HG03558 (cell line): ENCODE measurements around the gene TMPRSS4.

Experiments used
- ATAC-seq: cut with Tn5 transposase; IDR thresholded peaks from one replicate; pipeline ENCODE4 v1.9.1; 2021; ENCODE audit warnings: moderate number of reproducible peaks; ENCODE audit not compliant: unreplicated experiment; ENCODE audit errors: extremely low read depth

The TMPRSS4 gene

DNA sequence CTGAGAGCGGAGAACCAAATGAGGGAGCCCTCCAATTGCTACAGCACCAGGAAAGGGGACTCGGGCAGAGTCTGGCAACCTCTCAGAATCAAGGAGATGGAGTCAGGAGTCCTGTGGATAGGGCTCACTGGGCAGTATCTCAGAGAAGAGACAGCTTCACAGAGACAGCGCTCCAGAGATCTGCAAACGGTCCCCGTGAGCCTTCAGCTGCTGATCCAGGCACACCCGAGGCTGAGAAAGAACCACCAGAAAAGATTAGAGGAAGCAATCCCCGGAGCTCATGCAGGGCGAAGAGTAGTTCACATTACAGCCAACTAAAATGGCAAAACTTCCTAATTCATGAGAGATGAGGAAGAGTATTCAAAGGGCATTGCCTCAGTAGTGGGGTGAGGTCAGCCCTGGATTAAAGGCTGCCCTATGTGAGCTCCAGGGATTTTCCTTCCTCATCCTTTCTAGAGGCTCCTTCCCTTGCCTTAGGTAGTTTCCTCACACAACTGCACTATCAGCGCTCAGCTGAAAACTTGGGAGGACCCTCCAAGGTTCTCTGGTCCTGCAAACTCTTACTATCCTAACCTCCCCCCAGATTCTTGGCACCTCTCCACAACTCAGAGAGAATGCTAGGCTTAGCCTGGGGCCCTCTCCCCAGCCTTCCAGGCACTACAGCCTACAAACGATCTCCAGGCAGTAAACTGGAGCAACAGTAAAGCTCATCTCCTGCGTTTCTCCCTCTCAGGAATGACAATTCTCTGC, 52.0 kb downstream of the TMPRSS4 start:
- ATAC-seq, result no peak

DNA sequence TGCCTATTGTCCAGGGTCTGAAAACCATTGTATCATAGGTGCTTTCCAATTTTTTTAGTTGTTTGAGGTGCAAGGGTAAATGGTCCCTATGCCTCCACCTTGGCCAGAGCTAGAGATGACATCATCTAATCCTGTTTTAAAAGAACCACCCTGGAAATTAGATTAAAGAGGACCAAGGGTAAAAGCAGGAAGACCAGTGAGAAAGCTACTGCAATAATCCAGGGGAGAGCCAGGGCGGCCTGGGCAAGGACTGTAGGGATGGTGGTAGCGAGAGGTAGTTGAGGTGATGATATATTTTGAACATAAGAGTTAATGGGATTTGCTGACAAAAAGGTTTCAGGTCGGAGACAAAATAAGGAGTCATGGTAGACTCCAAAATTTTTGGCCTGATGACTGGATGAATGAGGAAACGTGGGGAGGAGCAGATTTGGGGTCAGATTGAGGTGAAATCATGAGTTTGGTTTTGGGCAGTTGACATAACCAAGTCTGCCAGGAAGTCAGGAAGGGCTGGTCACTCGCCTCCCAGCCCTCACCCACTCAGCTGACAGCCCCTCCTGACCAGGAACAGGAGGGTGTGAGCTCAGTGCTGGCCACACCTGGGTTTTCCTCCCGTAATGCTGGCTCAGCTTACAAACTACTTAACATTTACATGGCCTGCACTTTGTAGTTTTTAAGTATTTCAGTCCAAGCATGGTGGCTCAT, 52.7 kb downstream of the TMPRSS4 start:
- no peak for ATAC-seq

DNA sequence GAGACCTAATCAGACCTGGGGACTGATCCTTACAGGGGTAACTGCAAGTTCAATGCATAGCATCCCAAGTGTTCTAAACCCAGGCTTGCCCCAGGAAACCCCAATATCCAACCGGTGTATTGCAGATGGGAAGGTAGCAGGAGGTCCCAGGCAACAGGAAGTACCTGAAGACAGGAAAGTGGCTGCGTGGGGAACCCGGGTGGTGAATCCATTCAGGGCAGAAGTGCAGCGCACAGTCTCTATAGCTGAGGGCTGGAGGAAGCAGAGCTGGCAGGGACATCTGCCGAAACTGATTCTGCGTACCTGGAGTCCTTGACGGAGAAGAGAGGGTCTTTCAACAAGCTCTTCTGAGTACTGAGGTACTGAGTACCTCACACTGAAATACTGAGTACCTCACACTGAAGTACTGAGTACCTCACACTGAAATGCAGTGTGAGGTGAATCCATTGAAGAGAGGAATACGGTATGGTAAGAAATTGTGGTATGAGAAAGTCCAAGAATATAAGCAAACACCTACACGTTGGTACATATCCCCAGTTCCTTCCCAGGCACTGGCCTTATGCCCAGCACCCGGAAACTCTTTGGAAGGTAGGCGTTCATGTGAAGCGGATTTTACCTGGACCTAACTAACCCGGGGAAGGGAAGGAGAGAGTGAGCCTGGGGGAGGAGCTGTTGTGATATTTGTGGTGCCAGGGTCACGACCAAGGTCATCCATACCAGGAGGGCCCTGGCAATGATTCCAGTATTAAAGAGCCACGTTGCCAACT, 55.7 kb downstream of the TMPRSS4 start:
- no peak for ATAC-seq

DNA sequence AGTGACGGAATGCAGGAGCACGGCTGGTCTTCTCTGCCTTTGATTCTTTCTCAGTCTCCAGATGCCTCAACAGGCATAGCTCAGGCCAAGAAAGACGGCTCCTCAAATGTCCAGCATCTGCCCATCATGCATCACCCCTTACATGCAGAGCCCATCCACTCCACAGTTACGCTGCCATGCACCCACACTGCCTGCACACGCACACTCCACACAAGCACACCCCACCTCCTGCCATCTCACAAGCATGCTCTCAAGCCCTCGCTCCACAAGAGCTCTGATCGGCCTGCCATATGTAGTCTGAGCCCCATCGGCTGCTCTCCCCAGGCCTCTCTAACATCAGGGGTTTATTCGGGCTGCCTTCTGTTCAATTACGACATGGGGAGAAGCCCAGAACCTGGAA, 56.9 kb downstream of the TMPRSS4 start:
- no peak for ATAC-seq

DNA sequence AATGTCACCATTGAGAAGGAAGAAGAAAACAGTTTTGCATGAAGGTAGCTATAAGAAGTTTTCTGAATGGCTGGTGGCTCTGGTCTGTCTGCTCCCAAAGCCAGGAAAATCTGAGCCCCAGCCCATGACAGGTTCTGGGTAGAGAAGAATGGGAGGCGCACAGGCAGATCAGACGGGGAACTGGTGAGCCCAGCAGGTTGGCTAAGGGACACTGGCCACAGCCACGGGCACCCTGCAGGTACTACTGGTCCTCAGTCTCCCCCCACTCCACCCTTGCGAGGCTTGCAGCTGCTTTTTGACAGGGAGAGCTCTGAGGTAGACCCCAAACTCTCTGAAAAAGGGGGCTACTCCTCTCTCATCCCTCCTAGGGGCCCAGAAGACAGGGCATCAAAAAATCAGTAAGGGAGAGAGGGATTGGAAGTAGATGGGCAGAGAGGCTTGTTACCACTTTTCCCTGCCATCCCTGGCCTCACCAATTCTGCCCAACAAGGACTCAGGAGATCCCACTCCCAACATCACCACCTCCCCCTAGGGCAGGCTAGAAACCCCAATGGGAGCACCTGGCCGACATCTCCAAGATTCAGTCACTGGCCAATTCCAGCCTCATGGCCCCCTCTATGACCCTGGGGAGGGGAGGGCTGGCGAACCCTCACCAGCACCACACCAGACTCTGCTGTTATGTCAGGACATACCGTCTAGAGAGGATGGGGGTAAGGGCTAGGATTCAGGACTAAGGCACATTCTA, 58.3 kb downstream of the TMPRSS4 start:
- ATAC-seq, result no peak

DNA sequence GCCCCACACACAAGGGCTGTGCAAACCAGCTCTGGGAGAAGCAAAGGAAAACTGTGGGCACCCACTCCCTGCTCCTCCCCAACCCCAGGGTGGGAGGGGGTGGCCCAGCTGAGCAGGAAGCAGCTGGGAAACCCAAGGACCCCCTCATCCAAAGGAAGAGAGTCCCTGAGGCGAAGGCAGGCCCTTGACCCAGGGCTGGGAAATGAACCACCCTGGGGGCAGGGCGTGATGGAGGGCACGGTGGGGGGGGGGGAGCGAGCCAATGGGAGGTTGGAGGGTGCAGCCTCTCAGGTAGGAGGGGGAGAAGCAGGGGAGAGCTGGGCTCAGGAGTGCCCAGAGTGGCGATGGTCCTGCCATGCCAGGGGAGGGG, 58.9 kb downstream of the TMPRSS4 start:
- ATAC-seq, result no peak

DNA sequence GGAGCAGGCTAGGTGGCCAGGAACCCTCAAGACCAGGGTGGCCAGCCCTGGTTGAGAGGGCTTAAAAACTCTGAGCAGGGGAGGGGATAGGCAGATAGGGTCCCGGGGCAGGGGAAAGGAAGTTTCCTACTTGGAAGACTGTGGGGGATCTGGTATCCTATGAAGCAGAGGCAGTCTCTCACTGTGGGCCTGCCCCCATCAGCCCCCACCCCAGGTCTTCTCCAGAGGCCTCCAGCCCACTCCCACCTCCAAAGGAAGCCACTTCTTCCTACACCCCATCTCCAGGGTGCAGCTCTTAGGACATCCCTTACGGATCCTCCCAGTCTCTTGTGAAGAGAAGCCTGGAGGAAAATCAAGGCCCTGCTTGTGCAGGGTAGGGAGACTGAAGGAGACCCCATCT, 59.5 kb downstream of the TMPRSS4 start:
- ATAC-seq, result no peak

DNA sequence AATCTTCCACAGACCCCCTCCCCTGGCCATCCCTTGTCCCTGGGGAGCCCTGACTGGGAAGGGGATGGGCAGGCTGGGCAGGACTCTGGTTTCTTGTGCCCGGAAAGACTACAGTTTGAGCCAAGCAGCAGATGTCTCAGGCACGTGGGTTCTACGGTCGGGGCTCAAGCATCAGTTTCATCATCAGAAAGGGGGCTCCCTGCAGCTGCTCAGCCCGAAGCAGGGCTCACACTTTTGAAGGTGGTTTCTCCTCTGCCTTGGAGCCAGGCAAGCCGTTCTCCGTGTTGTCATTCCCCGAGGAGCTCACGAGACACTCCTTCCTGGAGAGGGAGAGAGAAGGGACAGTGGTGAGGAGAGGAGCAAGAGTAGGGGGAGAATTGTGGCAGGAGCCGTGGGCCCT, 59.9 kb downstream of the TMPRSS4 start:
- ATAC-seq, result no peak

DNA sequence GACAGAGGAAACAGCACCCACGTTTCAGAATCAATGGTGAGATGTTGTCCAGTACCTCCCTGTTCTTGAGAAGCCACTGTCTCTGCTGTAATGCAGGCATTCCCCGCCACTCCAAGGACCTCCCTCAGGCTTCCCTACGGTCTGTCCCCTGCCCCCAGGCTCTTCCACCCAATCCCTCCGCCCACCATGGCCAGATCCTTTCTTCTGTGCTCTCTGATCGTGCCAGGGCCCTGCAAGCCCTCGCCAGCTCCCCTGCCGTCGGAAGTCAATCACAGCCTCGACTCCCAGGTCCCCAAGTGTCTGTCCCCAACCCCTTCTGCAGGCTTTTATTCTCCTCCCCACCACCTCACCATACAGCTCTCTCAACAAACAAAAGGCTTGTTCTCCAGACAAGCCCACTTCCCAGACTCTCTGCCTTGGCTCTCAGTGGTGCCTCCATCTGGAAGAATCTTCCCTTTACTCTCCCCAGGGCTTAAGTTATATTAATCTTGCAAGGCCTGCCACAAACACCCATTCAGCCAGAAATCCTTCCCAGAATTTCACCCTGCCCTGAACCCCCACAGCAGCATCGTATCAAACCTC, 62.1 kb downstream of the TMPRSS4 start:
- ATAC-seq, result no peak

DNA sequence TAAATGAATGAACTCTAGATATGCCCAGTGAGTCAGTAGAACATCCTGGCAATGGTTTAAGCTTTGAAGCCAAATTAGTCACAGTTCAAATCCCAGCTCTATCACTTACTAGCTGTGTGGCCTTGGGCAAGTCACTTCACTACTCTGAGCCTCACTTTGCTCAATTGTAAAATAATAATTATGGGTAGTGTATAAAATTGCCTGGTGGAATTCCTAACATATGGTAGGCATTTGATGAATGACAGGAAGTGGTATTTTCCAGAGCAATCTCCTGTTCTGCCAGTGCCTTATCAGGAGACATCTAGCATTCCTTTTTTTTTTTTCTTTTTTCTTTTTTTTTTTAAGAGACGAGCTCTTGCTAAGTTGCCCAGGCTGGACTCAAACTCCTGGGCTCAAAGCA, 62.7 kb downstream of the TMPRSS4 start:
- no peak for ATAC-seq

DNA sequence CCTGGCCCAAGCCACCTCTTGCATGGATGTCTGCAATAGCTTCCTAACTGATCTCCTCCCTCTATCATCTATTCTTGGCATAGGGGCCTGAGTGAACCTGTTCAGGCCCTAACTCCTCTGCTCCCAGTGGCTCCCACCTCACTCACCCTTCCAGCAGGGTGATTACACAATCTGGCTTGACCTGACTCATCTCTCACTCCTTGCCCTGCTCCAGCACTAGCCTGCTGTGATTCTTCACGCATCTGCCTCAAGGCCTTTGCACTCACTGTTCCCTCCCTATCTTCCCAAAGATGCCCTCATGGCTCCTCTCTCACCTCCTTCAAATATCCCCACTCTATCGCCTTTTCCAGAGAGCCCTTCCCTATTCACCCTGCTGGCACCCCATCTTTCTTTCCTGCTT, 65.2 kb downstream of the TMPRSS4 start:
- no peak for ATAC-seq

DNA sequence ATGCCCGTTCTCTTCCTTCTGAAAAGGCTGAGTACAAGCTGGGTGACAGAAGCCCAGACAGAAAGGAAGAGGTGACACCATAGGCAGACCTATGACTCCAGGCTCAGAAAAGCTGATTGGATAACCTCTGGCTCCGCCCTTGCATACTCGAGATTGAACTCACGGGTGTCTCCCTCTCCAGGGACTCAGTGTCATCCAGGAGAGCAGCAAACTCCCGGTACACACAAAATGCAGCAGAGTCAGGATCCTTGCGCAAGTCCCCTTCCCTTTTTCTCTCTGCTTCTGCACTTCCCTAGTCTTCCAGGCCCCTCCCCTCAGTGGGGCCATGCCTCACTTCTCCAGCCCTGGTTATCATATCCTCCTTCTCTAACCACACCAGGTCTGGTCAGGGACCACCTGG, 65.9 kb downstream of the TMPRSS4 start:
- ATAC-seq, result no peak

DNA sequence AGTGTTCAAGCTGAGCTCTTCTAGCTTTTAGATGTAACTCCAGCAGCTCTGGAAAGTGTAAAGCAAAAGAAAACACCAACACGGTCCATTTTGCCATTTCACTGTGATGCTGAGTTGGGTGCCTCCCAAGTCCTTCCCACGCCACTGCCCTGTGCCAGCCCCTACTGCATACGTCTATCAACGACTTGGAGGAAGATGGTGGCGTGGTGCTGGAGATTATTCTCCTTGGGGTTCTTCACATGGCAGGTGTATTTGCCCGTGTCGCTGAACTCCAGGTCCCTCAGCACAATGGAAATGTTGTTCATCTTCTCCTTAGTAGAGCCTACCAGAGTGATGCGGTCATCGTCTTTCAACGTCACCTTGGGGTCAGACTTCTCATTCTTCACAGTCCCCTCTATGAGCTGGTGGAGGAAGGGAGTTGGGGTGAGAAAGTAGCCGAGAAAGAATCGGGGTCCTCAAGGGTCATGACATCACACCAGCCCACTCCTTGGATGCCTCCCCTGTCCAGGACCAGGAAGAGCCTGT, 66.8 kb downstream of the TMPRSS4 start:
- no peak for ATAC-seq

DNA sequence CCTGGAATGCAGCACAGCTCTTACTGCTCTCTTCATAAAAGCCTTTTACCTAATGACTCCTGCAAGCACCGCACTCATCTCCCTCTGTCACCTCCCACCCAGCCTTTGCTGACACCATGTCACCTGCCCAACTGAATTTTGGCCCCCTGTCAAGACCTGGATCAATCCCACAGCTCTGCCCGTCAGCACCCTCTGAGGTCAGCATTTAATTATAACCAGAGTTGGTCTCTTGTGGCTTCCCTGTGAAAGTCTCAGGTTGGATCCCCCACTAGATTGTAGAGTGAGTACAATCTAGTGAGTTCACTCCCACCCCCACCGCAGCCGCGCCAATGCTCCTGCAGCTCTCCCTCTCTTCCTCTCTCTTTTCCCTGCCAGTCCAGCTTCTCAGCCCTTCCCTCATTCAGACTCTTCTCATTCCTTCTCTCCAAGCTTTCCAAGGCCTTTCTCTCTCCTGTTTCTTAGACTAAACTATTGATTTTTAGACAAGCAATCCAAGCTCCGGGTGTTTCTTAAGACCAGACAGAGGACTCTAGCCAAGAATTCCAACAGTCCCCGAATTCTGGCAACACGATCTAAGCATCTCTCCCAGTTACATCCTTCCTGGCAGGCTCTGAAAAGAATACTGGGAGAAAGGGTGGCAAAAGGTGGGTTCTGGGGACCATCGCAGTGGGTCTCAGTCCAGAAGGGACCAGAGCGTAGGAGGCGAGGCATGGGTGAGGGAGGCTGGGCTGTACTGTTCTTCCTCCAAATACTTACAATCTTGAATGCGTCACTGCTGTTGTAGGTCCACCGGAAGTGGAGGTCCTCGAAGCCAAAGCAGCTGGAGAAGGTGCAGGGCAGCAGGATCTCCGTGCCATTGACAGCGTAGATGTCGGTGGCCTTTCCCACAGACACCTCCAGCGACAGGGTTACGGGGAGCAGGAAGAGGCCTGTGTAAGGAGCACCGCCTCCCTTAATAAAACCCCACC, 67.7 kb downstream of the TMPRSS4 start:
- ATAC-seq, result no peak

DNA sequence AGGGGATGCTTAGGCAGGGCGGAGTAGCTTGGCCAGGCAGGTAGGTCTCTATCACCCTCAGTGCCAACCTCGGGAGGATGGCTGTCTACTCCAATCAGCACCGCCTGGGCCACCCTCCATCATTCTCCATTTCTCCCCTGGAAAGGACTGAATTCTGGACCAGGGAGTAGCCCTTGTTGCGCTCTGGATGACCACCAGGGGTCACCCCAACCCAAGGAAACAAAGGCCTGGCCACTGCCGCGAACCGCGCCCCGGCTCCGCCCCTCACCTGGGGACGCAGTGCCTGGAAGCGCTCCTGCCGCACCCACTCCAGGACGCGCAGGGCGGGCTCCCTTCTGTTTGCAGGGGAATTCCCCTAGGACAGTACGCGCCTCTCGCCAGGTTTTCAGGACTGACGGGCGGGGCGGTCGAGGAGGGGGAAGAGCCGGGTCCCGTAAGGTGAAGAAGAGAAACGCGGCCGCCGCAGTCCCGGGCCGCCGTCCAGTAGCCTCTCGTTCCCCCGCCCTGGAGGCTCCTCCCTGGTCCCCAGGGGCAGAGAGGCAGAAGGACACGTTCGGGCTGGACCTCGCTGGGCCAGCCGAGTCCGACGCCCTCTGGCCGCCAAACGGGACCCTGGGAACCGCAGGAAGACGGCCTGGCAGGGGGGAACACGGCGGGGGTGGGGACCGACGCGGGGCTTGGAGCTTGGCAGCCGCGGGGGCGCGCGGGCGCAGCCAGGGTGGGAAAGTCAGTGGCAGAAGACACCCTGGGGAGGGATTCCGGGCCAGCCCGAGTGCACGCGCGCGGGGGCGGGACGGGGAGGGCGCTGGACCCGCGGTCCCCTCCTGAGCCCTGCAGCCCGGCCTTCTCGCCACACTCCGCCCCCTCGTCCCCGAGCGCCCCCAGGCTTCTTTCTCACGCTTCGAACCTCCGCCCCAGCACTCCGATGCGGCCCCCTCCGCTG, 68.7 kb downstream of the TMPRSS4 start:
- ATAC-seq, result no peak

DNA sequence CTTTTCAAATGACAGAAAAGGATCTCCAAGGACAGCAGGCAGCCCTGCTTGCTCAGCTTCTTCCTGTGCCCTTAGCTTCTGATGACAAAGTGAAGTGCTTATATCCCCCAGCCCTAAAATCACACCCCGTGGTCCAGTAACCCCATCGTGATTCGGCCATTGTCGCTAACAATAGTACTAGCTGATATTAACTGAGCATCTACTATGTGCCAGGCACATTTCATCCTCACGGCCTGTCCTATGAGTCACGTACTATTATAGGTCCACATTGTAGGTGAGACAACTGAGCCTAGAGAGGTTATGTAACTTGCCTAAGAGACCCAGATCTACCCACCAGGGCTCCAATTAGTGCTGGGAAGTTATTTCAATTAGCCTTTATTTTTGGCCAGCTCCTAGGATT, 69.7 kb downstream of the TMPRSS4 start:
- ATAC-seq, result no peak

DNA sequence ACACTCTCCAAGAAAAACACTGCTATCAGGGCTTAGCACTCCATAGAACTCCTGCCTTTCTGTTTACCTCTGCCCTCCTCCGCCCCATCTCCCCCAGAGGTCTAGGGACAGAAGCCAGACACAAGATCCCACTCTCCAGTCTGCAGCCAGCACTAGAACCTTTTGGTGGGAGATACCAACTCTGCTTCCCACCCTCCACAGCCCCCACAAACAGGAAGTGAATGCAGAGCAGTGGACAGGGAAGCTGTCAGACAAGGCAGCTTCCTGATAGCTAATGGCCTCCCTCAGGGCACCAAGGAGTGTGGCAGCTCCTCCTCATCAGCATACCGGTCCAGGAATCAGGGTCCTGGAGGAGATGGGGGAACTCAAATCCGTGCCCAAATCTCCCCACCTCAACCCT, 70.6 kb downstream of the TMPRSS4 start:
- ATAC-seq, result no peak

DNA sequence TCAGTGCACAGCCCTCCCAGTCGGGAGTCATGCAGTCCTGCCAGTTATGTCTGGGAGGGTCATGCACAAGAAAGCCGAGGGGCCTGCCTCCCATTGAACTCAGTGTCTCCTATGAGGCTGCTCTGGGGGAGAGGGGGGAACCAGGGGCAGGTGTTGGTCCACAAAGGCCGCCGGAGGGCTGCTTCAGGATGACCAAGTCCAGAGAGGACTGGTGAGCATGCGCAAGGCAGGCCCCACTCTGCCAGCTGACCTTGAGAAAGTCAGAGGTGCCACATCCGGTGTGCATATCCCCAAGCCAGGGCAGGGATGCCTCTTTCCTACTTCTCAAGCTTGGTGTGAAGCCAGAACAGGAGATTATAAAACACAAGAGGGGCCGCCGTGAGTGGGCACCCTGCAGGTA, 71.4 kb downstream of the TMPRSS4 start:
- no peak for ATAC-seq
